IMR-90 (cell line): Measurements from ENCODE around the gene SPIN4. TPM values are rescaled to one million over a fixed set of nuclear protein-coding genes. Genes with fewer than 3 reads are reported as not detected.

Experiments
- ATAC-seq: fragments of 200-7000 bp; cut with Tn5 transposase; 2 replicates; pipeline ENCODE4 v1.9.1; 2020; ENCODE audit warnings: low read depth, mild to moderate bottlenecking, moderate library complexity
- BruUV-seq: library from RNA; stranded (reverse); fragments of 400-500 nt; replicated peaks from 2 replicates; lab custom pipeline; 2021; lab: Mats Ljungman, UMichigan
- CTCF ChIA-PET: fragments of 300-600 bp; formaldehyde crosslinking; extraction: SDS; loops from one replicate; lab custom pipeline; 2021; ENCODE audit warnings: antibody characterized with exemption; lab: Yijun Ruan, JAX
- POLR2A ChIA-PET: fragments of 300-600 bp; sonication (Branson Sonifier 250); formaldehyde crosslinking; loops from one replicate; lab custom pipeline; 2022; ENCODE audit warnings: antibody characterized with exemption; ENCODE audit not compliant: unreplicated experiment; lab: Charles Lee
- DNase-seq: peaks from one replicate; pipeline ENCODE4 v3.0.0; 2013
- H2AFZ ChIP-seq: replicated peaks from 2 replicates; pipeline ENCODE3; 2013; ENCODE audit warnings: low read length, mild to moderate bottlenecking; ENCODE audit not compliant: poor library complexity
- H2AK5ac ChIP-seq: 2 replicates; pipeline ENCODE4 v1.6.1; 2013; ENCODE audit warnings: low read depth, low read length, inconsistent platforms
- H2AK9ac ChIP-seq: replicated peaks from 2 replicates; pipeline ENCODE3; 2013; ENCODE audit warnings: mild to moderate bottlenecking, low read depth, low read length, moderate library complexity; ENCODE audit not compliant: poor library complexity
- H2BK120ac ChIP-seq: 2 replicates; pipeline ENCODE4 v1.6.1; 2013; ENCODE audit warnings: low read depth, low read length, inconsistent platforms
- H2BK15ac ChIP-seq: 3 replicates; pipeline ENCODE4 v1.6.1; 2013; ENCODE audit warnings: low read depth, low read length, inconsistent platforms
- H2BK20ac ChIP-seq: 2 replicates; pipeline ENCODE4 v1.6.1; 2013; ENCODE audit warnings: low read depth, mild to moderate bottlenecking, inconsistent platforms, low read length, moderate library complexity
- H2BK5ac ChIP-seq: 2 replicates; pipeline ENCODE4 v1.6.1; 2013; ENCODE audit warnings: mild to moderate bottlenecking, low read depth, low read length, inconsistent platforms; ENCODE audit not compliant: poor library complexity, severe bottlenecking
- H3K14ac ChIP-seq: replicated peaks from 2 replicates; pipeline ENCODE4 v1.6.1; 2013; ENCODE audit warnings: low read depth, low read length, inconsistent platforms
- H3K18ac ChIP-seq: 2 replicates; pipeline ENCODE4 v1.6.1; 2013; ENCODE audit warnings: low read depth, low read length, control low read depth
- H3K23ac ChIP-seq: 2 replicates; pipeline ENCODE4 v1.6.1; 2013; ENCODE audit warnings: low read depth, low read length, inconsistent platforms
- H3K27ac ChIP-seq: 2 replicates; pipeline ENCODE4 v1.5.1; 2013; ENCODE audit warnings: mild to moderate bottlenecking, control low read depth, low read length; ENCODE audit not compliant: insufficient read depth
- H3K27me3 ChIP-seq: 2 replicates; pipeline ENCODE4 v1.6.1; 2013; ENCODE audit warnings: low read length; ENCODE audit not compliant: control insufficient read depth, insufficient read depth
- H3K36me3 ChIP-seq: 2 replicates; pipeline ENCODE4 v1.6.1; 2013; ENCODE audit warnings: low read length, mixed read lengths; ENCODE audit not compliant: control insufficient read depth, insufficient read depth
- H3K4ac ChIP-seq: 2 replicates; pipeline ENCODE4 v1.6.1; 2013; ENCODE audit warnings: low read depth, low read length, inconsistent platforms
- H3K4me1 ChIP-seq: 2 replicates; pipeline ENCODE4 v1.6.1; 2013; ENCODE audit warnings: low read length, mixed read lengths; ENCODE audit not compliant: control insufficient read depth, insufficient read depth
- H3K4me2 ChIP-seq: 2 replicates; pipeline ENCODE4 v1.6.1; 2013; ENCODE audit warnings: low read depth, mild to moderate bottlenecking, control low read depth, low read length, moderate library complexity
- H3K4me3 ChIP-seq: 2 replicates; pipeline ENCODE4 v1.5.1; 2013; ENCODE audit warnings: low read depth, mild to moderate bottlenecking, control low read depth, low read length, moderate library complexity; ENCODE audit not compliant: insufficient read depth
- H3K56ac ChIP-seq: 2 replicates; pipeline ENCODE4 v1.6.1; 2013; ENCODE audit warnings: low read length, inconsistent platforms; ENCODE audit not compliant: insufficient read depth; ENCODE audit errors: extremely low read depth
- H3K79me1 ChIP-seq, 2 experiments: 2 replicates each; pipeline ENCODE4 v1.6.1; 2013; ENCODE audit warnings: low read length in 2 of 2, inconsistent platforms in 1 of 2, low read depth in 1 of 2
- H3K9ac ChIP-seq: 2 replicates; pipeline ENCODE4 v1.6.1; 2013; ENCODE audit warnings: low read depth, low read length, control low read depth
- H3K9me1 ChIP-seq: 2 replicates; pipeline ENCODE4 v1.6.1; 2013; ENCODE audit warnings: low read length, inconsistent platforms; ENCODE audit not compliant: insufficient read depth
- H3K9me3 ChIP-seq: 2 replicates; pipeline ENCODE4 v1.6.1; 2013; ENCODE audit warnings: low read length; ENCODE audit not compliant: control insufficient read depth, insufficient read depth
- H4K20me1 ChIP-seq: 2 replicates; pipeline ENCODE4 v1.6.1; 2013; ENCODE audit warnings: low read length, inconsistent platforms; ENCODE audit not compliant: insufficient read depth
- H4K5ac ChIP-seq: 2 replicates; pipeline ENCODE4 v1.6.1; 2013; ENCODE audit warnings: mild to moderate bottlenecking, low read depth, low read length, control low read depth
- H4K8ac ChIP-seq, 2 experiments: 2 replicates each; pipeline ENCODE4 v1.6.1; 2013; ENCODE audit warnings: low read depth in 2 of 2, low read length in 2 of 2, control low read depth in 1 of 2, inconsistent platforms in 1 of 2
- H4K91ac ChIP-seq: 2 replicates; pipeline ENCODE4 v1.6.1; 2013; ENCODE audit warnings: low read depth, low read length, inconsistent platforms; ENCODE audit not compliant: insufficient read depth
- BHLHE40 ChIP-seq: fragments of 150-350 bp; IDR thresholded peaks from 2 replicates; pipeline ENCODE4 v1.6.1; 2016; ENCODE audit warnings: mild to moderate bottlenecking, low read depth, low read length
- CEBPB ChIP-seq: IDR thresholded peaks from 2 replicates; pipeline ENCODE4 v1.6.1; 2012; ENCODE audit warnings: low read depth, low read length, improper control_type of control experiment
- CHD1 ChIP-seq: IDR thresholded peaks from 2 replicates; pipeline ENCODE4 v1.6.1; 2012; ENCODE audit warnings: low read depth, low read length, improper control_type of control experiment
- CTCF ChIP-seq: conservative IDR thresholded peaks from 2 replicates; pipeline ENCODE4 v1.5.1; 2012; ENCODE audit warnings: mild to moderate bottlenecking, low read depth, low read length, improper control_type of control experiment
- ELK1 ChIP-seq: fragments of 150-350 bp; IDR thresholded peaks from 2 replicates; pipeline ENCODE4 v1.6.1; 2016; ENCODE audit warnings: low read depth, mild to moderate bottlenecking, low read length, moderate library complexity, borderline replicate concordance
- FOS ChIP-seq: fragments of 150-350 bp; IDR thresholded peaks from 2 replicates; pipeline ENCODE4 v1.6.1; 2016; ENCODE audit warnings: low read depth, low read length
- MAFK ChIP-seq: IDR thresholded peaks from 2 replicates; pipeline ENCODE4 v1.6.1; 2012; ENCODE audit warnings: low read depth, low read length, improper control_type of control experiment
- MAZ ChIP-seq: IDR thresholded peaks from 2 replicates; pipeline ENCODE4 v1.6.1; 2012; ENCODE audit warnings: low read depth, mild to moderate bottlenecking, low read length, improper control_type of control experiment, moderate library complexity, borderline replicate concordance
- MXI1 ChIP-seq: IDR thresholded peaks from 2 replicates; pipeline ENCODE4 v1.6.1; 2012; ENCODE audit warnings: low read depth, mild to moderate bottlenecking, low read length, moderate library complexity, borderline replicate concordance
- NFE2L2 ChIP-seq: fragments of 150-350 bp; IDR thresholded peaks from 2 replicates; pipeline ENCODE4 v1.6.1; 2016; ENCODE audit warnings: low read depth, mild to moderate bottlenecking, low read length
- POLR2A ChIP-seq: IDR thresholded peaks from 2 replicates; pipeline ENCODE4 v1.6.1; 2012; ENCODE audit warnings: mild to moderate bottlenecking, low read depth, low read length
- RAD21 ChIP-seq: IDR thresholded peaks from 2 replicates; pipeline ENCODE4 v1.6.1; 2012; ENCODE audit warnings: low read length, improper control_type of control experiment
- RCOR1 ChIP-seq: IDR thresholded peaks from 2 replicates; pipeline ENCODE4 v1.6.1; 2012; ENCODE audit warnings: mild to moderate bottlenecking, low read length, improper control_type of control experiment; ENCODE audit not compliant: insufficient replicate concordance
- RFX5 ChIP-seq: IDR thresholded peaks from 2 replicates; pipeline ENCODE4 v1.8.0; 2012; ENCODE audit warnings: low read depth, mild to moderate bottlenecking, low read length, moderate library complexity
- SMC3 ChIP-seq: fragments of 150-350 bp; IDR thresholded peaks from 2 replicates; pipeline ENCODE4 v1.6.1; 2016; ENCODE audit warnings: low read depth, mild to moderate bottlenecking, antibody characterized with exemption, low read length, moderate library complexity
- USF2 ChIP-seq: fragments of 150-350 bp; IDR thresholded peaks from 2 replicates; pipeline ENCODE4 v1.6.1; 2017; ENCODE audit warnings: mild to moderate bottlenecking, antibody characterized with exemption, low read length, low read depth
- WGBS, 2 experiments: methylation state at CpG; one replicate each; pipeline versions ENCODE4 v1.1.5 to v1.1.7; 2013; ENCODE audit warnings: missing lambda C conversion rate in 2 of 2; ENCODE audit not compliant: insufficient read length in 1 of 2; ENCODE audit errors: extremely low coverage in 2 of 2; 5-methylcytosine and 5-hydroxymethylcytosine counted together
- dilution Hi-C: fragments of 300-500 bp; cut with HindIII; formaldehyde crosslinking; loops from one replicate; pipeline ENCODE4 v1.14.3; 2018; ENCODE audit warnings: low sequenced_read_pairs; ENCODE audit not compliant: unreplicated experiment
- in situ Hi-C: fragments of 300-500 bp; cut with MboI; formaldehyde crosslinking; loops from 3 replicates; pipeline ENCODE4 v1.14.3; 2019; ENCODE audit warnings: low sequenced_read_pairs, inconsistent platforms, mixed read lengths
- intact Hi-C: fragments of 100-400 bp; cut with micrococcal nuclease; formaldehyde crosslinking; loops from 2 replicates; pipeline ENCODE4 v1.10.0; 2022
- polyA plus RNA-seq, 3 experiments: library from polyadenylated mRNA; depleted of rRNA; stranded (reverse); fragments of >200 nt; gene quantifications; 2 replicates each; pipeline ENCODE4 v1.2.3, GENCODE V29; 2012; ENCODE audit warnings: low replicate concordance in 1 of 3
- total RNA-seq: library from RNA; depleted of rRNA; stranded (reverse); fragments of >200 nt; gene quantifications from 2 replicates; pipeline ENCODE4 v1.2.3, GENCODE V29; 2012

The SPIN4 gene
- total and polyA plus RNA-seq, 2 of the 4 experiments (the other 2 are of a cell fraction): 2.9 to 3.2 TPM

GRCh38 chrX:63387411-63387810 lies 36.3 kb upstream of the SPIN4 start:
- DNase-seq (no peak), ATAC-seq (no peak)
- Histone ChIP-seq H2AK9ac (no peak overlapping the region), H3K9me1 (no peaks in the 10 kb centered on the region), H4K20me1 (no peaks in the 10 kb centered on the region), H3K4me2 (no peak overlapping the region), H4K5ac (no peak overlapping the region), H3K4me1 (no peaks in the 10 kb centered on the region), H4K91ac (no peak overlapping the region), H3K56ac (no peak overlapping the region), H3K9ac (no peak overlapping the region), H2AFZ (no peak overlapping the region), H2BK120ac (no peak overlapping the region), H2BK15ac (no peak overlapping the region), H3K14ac (no peak overlapping the region), H2BK5ac (no peak overlapping the region), H4K8ac (no peak overlapping the region), H3K23ac (no peak overlapping the region), H3K9me3 (no peaks in the 10 kb centered on the region), H2AK5ac (no peak overlapping the region), H3K4ac (no peak overlapping the region), H2BK20ac (no peak overlapping the region), H3K27ac (no peak overlapping the region), H3K36me3 (no peaks in the 10 kb centered on the region), H3K79me1 (no peaks in the 10 kb centered on the region), H3K18ac (no peak overlapping the region), H3K27me3 (no peaks in the 10 kb centered on the region), H3K4me3 (no peak overlapping the region)
- TF ChIP-seq POLR2A: no peak
- no peak for TF ChIP-seq ELK1
- TF ChIP-seq RCOR1: no peak
- TF ChIP-seq RFX5: no peak
- no peak for TF ChIP-seq RAD21
- no peak for TF ChIP-seq BHLHE40
- TF ChIP-seq SMC3: no peak
- TF ChIP-seq CEBPB: no peak
- no peak for TF ChIP-seq FOS
- TF ChIP-seq CTCF: no peak
- no peak for TF ChIP-seq NFE2L2
- no peak for TF ChIP-seq MXI1
- TF ChIP-seq MAZ: no peak
- TF ChIP-seq CHD1: no peak
- no peak for TF ChIP-seq USF2
- TF ChIP-seq MAFK: no peak
- WGBS, 2 experiments: 80% methylated on average over 1 of the region's 3 CpGs; no CpG with 5 or more reads in 1 of the 2 experiments
- dilution Hi-C loops: no loop called here
- in situ Hi-C loops: no loop called here
- ChIA-PET POLR2A (no interaction called here), CTCF (no interaction called here)
- BruUV-seq: no TSS peak
- intact Hi-C loops: no loop called here
